Right hindlimb (tissue), 1 donor: ENCODE results near the gene IFIH1.

ENCODE experiments used
- DNase-seq: peaks from one replicate; pipeline ENCODE4 v3.0.0-alpha.2; 2018

The IFIH1 gene

DNA sequence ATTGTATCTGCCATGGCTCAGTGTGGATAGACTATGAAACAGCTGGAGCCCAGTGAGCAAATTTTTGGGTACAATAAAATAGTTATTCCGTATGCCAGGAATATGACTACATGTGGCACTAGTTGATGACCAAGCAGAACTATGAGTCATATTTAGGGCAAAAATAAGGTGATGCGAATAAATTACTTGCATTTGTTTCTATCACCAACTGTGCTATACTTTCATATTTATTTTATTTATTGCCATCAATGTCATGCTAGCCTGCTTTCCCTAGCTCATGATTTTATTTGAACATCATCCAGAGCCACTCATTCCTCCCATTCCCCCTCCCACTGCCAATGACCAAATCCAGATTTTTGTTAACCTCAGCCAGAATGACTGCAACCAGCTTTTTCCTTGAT lies 61.9 kb downstream of the IFIH1 start:
- no peak for DNase-seq

DNA sequence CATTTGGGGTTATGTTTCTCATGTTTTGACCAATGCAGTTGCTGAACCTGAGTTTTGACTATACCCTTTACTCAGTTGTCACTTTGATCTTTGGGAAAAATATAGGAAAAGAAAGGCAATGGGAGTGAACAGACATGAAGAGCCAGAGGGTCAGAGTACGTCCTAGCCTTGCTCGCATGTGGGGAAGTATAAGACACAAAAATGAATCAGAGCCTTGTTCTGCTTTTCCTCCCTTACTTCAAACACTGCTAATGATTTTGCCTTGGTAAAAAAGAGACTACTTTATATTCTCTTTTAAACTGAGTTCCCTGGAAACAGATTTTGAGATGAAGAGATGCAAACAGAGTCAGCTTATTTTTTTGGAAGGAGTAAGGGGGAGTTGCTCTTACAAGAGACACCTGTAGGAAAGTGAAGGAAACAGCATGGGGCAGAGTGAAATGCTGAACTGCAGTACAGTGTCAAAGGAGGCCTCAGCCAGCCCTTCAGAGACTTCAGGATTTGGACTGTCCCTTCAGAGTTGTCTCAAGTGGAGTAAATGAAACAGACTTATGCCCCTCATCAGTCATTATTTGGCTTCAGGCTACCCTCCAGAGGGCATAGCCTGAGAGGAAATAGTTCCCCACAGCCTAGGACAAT lies 64.1 kb downstream of the IFIH1 start:
- no peak for DNase-seq

DNA sequence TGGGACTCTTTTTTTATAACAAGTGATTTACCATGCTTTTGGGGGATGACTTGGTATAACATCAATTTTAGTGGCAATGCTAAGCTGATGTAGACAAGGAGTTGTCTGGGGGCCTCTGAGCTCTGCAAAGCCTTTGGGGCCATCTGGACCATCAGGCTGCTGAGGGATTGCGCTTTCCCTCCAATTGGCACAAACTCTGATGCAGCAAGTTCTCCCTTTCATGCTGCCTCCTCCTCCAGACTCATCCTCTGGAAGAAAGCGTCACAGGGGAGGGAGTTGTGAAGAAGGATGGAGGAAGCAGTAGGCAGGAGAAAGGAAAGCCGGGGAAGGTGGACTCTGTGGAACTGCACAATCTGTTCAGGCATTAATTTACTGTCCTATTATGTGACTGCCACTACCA lies 65.0 kb downstream of the IFIH1 start:
- DNase-seq: no peak

DNA sequence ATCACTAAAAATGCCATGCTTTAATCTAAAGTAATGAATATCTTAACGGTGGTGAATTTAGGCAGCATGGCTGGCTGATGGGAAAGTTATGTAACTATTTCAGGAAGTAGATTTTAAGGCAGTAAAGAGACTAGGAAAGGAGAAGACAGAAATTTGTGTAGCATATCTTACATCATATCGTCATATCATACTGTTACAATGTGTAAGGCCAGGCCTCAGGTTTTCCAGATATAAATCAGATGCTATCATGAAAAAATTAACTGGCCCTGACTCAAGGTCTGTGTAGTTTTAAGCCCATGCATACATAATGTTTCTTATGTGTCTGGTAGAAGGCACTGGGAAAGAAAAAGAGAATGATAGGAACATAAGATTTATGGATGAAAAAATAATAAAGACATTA lies 66.3 kb downstream of the IFIH1 start:
- DNase-seq: no peak

DNA sequence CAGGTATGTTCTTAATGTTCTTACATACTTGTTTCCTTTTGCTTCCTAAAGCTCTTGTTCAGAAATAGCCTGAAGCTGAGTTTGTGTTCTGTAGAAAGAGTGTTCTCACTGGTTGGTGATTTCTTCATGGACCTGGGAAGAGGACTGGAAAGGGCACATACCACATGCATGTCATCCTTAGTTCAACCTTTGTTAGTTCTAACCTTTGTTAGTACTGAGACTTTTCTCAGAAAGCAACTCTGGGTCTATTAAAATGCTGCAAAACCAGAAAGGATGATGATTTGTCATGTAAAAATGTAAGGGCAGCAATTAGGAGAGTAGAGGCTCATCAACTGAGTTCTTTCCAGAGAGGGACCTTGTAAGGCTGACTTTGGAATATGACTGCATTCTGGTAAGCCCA lies 72.7 kb downstream of the IFIH1 start:
- DNase-seq: no peak

DNA sequence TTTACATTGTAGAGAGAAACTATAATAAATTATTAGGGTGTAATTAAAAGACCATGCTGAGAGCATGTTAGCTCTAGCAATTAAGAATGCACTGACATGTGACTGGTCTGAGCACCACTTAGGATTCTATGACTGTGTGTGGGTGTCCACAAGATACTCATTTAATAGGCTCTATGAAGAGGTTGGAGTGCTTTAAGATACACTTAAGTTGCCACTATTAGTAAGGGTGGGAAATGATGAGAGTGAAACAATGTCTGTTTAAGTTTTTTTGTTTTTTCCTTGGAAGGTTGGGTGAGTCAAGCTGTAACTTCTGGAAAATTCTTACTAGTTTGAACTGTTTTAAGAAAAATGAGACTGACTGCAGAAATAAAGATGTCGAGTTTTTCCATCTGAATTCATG lies 73.4 kb downstream of the IFIH1 start:
- no peak for DNase-seq

DNA sequence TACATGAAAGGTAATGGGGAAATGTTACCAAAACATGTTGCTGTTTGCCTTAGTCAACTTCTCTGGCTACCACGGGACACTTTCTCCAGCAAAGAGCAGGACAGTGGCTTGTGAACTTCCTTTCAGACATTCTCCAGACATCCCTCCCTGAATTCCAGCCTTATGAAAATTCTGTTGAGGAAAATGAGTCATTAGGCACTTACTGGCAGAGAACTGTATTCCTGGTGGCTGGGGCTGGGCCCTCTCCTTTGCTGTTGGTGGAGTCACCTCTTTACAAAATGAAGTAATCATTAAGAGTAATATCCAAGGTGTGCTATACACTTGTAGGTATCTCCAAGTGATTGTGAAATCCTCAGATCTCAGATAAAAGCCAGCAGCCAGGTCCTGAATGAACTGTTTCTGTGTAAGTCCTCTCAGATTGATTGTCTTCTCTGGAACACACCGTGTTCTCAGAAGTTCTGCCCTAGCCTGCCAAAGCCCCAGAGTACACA lies 73.9 kb downstream of the IFIH1 start:
- no peak for DNase-seq

DNA sequence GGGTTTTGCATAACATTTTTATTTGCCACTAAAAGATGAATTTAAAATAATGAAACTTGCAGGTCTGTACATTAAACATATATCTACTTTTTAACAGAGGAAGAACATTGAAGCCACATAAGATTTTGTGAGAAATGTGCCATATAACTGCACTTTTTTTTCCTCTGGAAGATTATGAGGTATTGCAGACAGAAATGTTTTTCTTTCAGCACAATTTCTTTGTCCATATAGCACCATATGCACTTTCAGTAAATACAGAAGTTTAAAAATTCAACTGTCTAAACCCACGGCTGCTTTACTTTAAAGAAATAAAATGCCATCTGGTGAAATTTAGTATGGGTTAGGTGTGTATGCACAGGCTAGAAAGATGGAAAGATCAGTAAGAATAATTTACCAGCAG lies 74.8 kb downstream of the IFIH1 start:
- no peak for DNase-seq

DNA sequence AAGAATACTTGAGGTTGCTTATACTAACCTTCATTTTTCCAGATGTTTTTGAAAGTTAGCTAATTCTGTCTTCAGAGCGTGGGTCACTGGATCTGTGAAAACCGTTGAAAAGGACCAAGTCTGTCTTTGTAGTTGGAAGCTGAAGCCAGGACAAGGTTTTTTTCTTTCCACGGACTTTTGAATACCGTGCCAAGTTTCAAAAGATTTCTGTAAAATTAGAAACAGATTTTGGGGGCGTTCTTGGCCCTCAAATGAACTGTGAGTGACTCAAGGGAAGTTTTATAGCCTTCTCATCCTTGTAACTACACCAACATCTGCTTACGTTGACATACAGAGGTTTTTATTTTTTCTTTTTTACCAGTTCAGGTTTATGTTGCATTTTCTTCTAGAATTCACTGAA lies 75.2 kb downstream of the IFIH1 start, which contains the start of gene FAP:
Gene FAP (minus strand): TSS at position 152 of the 400 bp plus-strand sequence. CDS start 118 bp downstream, at position 34.
- DNase-seq: peak; percentile 80

DNA sequence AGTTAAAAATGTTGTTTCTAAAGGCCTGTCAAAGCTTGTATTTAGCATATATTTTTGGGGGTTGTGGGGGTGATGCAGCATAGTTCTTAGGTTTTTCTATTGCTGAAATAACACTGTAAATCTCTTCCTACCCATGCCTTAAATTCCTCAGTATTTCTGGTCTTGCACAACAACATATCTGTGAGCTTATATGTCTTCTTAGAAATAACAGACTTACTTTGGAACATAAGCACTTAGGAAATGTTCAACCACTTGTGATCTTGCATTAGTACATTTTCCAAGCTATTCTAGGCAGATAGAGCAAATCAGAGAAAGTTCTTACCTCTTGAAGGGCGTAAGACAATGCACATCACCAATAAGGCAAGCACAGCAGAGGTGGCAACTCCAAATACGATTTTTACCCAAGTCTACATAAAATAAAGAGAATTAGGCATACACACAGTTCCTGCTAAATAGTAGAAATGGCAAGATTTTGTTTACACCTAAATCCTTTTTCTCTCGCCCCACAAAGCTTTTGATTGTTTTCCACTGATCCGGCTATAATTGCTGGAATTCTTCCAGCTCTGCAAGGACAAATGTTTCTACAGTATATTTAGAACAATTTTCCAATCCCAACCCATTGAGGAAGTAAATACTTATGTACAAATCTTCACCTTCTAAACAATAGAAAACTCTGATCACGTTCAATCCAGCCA lies 75.8 kb downstream of the IFIH1 start:
- DNase-seq: no peak

DNA sequence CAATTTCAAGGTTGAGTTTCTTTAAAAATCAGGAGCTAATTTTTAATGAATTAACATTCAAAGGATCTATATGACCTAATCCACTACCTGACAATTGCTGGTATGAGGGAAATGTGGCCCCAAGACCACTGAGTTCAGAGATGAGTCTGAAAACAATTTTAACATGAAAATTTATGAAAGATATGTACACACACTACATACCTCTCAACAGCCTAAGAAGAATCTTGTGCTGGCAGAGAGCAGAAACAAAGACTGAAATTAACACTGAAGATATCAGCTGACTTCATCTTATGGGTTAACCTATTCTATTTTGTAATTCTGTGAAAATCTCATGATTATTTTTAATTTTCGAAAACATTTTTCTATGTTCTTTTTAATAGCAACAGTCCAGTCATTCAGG lies 76.9 kb downstream of the IFIH1 start:
- no peak for DNase-seq

DNA sequence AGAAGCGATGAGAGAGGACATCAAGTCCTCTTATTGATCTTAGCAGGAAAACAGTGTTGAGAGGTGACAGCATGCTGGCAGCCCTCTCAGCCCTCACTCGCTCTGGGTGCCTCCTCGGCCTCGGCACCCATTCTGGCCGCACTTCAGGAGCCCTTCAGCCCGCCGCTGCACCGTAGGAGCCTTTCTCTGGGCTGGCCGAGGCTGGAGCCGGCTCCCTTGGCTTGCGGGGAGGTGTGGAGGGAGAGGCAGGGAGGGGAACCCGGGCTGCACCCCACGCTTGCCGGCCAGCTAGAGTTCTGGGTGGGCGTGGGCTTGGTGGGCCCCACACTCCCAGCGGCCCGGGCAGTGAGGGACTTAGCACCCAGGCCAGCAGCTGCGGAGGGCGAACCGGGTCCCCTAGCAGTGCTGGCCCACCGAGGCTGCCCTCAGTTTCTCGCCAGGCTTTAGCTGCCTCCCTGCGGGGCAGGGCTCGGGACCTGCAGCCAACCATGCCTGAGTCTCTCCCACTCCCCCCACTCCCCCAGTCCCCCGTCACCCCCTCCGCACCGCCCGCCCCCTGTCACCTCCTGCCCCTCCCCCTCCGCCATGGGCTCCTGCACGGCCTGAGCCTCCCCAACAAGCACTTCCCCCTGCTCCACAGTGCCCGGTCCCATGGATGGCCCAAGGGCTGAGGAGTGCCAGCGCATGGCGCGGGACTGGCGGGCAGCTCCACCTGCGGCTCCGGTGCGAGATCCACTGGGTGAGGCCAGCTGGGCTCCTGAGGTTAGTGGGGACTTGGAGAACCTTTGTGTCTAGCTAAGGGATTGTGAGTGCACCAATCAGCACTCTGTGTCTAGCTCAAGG lies 83.6 kb downstream of the IFIH1 start:
- DNase-seq: no peak

DNA sequence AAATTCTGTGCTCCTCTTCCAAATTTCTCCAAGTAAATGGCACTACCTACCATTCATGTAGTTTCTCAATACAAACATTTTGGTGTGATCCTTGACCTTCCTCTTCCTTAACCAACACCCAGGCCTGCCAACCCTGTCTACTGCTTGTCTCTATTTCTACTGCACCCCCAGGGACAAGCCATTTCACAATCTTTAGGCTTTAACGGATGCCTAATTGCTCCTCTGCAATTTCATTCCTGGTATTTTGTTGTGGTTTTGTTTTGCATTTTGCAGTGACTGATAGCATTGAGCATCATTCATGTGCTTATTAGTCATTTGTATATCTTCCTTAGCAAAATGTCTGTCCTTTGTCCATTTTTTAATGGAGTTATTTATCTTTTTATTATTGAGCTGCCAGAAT lies 85.3 kb downstream of the IFIH1 start:
- DNase-seq: no peak

DNA sequence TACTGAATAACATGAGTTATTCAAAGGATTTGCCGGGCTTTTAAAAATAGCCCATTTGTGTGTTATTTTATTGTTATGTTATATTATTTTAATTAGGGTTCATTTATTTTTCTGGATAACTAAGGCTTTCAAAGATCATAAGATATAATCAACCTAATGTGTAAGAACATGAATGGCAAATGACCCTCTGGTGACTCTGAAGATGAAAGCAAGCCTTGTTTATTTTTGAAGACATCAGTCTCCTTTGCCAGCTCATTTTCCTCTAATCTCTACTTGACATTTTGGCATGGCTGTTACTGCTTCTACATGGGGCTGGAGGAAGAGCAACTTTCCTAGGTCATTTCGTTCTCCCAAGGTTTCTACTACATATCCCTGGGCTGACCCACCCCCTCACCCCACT lies 85.8 kb downstream of the IFIH1 start:
- DNase-seq: no peak

DNA sequence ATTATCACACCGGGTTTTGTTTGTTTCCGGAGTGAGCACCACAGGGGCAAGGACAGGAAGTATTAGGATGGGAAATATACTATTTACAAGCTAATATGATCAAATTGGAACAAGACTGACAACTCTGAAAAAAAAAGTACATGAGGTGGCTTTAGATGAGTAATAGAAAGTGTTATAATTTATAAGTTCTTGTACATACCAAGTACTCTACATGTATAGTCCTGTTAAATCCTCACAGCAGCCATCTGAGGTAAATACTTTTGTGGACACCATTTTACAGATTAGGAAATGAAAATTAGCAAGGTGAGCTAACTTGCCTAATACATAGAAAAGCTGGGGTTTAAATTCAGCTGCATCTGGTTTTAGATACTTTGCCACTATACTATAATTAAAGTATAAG lies 86.5 kb downstream of the IFIH1 start:
- DNase-seq: no peak

DNA sequence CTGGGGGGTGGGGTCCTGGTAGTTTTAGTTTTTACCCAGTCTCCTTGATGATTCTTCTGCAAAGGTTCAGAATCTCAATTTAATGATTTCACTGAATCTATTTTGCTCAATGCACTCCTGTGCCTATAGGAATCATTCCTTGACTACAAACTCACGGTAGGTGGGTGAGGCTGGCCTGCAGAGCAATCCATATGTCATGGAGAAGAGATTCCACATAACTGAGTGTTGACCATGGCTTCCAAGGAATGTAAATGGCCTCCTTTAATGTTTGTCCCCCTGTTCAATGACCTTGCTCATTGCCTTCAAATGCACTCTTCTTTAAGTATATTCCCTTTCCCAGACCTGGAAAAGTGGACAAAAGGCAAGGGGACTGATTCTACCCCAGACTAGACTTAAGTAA lies 87.7 kb downstream of the IFIH1 start:
- no peak for DNase-seq

DNA sequence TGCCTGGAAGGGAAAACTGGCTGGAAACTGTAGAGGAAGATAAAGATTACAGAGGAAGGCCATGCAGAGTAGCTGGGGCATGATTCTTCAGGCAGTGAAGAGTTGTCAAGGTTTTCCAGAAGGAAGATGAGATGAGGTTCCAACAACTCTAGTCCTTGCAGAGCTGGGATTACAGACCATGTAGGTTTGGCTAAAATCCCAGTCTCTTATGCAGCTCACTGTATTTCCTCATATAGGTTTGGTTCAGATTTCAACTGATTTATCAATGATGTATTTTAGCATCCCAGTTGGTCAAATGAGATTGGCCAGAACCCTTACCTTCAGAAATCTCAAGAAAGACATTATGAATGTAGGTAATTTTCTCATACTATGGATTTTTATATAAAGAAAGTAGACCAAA lies 91.6 kb downstream of the IFIH1 start:
- DNase-seq: no peak

DNA sequence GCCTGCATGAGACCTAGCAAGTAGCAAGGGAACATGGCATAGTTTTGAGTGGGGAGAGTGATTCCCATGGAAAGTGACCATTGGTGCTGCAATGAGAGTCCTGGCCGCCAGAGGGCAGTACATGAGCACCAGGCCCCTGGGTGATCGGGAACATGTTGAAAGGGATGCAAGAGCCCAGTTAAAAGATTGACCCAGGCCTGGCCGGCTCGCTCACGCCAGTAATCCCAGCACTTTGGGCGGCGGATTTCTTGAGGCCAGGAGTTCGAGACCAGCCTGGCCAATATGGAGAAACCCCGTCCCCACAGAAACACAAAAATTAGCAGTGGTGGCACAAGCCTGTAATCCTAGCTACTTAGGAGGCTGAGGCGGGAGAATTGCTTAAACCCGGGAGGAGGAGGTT lies 97.4 kb downstream of the IFIH1 start:
- DNase-seq: peak; percentile 57

DNA sequence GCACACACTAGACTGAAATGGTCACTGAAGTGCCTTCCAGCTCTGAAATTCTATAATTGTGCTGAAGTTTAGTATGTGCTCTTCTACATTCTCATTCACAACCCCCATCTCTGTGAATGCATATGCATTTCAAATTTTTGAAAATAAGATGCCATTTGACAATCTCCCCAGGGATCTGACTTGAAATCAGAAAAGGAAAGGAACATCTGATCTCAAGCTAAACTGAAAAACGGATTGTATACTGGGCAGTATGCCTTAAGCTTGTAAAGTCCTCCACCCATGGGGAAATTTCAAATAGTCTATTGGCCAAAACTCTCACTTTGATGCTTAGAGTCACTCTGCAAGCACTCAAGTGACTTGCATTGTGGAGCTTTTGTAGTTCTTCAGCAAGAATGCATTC lies 98.1 kb downstream of the IFIH1 start:
- DNase-seq: peak; percentile 29

DNA sequence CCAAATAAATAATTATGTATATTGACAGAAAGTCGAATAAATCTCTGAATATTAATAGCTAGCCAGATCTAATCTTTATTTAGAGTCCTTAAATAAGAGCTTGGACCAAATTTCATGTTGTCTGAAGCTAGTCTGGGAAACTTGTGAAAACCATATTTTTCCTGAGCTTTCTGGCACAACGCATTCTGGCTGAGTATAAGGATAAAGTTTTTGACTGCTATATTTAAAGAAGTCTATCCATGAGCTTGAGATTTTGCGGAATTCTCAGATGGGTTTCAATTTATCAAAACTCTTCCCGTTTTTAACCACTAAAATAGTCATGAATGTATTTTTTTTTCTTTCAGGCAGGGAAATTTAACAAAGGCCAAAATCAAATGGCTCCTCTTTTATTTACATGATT lies 99.1 kb downstream of the IFIH1 start:
- DNase-seq: no peak

DNA sequence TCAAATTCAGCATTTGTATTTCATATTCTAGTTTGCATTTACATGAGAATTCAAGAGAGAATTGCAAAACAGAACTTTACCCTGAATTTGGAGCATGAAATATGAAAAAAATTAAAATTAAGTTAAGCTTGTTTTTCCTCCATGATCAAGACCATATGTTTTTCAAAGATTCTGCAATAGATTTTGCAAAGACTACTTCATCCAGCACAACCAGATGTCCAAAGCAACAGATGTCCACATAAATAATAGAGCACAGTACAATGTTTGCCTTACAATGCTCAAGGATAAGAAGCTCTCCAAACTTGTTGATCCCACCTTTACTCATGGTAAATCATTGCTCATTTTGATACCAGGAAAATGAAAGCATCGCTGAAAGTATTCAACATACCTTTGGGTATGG lies 100.9 kb downstream of the IFIH1 start:
- DNase-seq: no peak
